ENCODE results near the gene GRAMD1A. TPM values are rescaled to one million over a fixed set of nuclear protein-coding genes. Genes with fewer than 3 reads are reported as not detected.

GRAMD1A gene
- total RNA-seq, 4 donors from 2014 or later, result 38.8 to 45.1 (median 43.7) TPM

GRCh38 chr19:35008891-35009341 is 8.8 kb downstream of the GRAMD1A start:
- in situ Hi-C loops (cut with MboI; ENCODE audit: low sequenced_read_pairs in 4 of 4), result no loop called here
- DNase-seq, result no peak

GRCh38 chr19:35009424-35010415 is 9.6 kb downstream of the GRAMD1A start:
- DNase-seq, result no peak
- Histone ChIP-seq H3K4me1 (peaks cover 0 to 17% of the 10 kb centered on the region in 2 donors), H3K36me3 (peaks cover 0 to 32% of the 10 kb centered on the region in 2 donors), H3K27me3 (no peaks in the 10 kb centered on the region), H3K4me3 (no peak overlapping the region), H3K27ac (peak overlapping the region in 3 of 4 donors; percentile 22 to 68 (median 40)), H3K9me3 (no peaks in the 10 kb centered on the region)
- in situ Hi-C loops (cut with MboI; ENCODE audit: low sequenced_read_pairs in 4 of 4) (no loop called here), intact Hi-C loops (cut with DNase I; ENCODE audit: low total_unique reads) (no loop called here)
- TF ChIP-seq CTCF (IDR thresholded peaks at IDR 0.05 in 4 of 5, conservative IDR thresholded peaks at IDR 0.05 in 1 of 5), result no peak
- no peak for TF ChIP-seq POLR2A (IDR thresholded peaks at IDR 0.05)
- peak; percentile 5 to 62 for ATAC-seq

More at GRCh38 chr19:35008891-35009341, 8.8 kb downstream of the GRAMD1A start:
- peak overlapping the region in 3 of 4 donors; percentile 47 to 68 (median 61) for H3K27ac ChIP-seq
- ATAC-seq, result no peak
- H3K9me3 ChIP-seq, result no peaks in the 10 kb centered on the region
- H3K4me3 ChIP-seq, result no peak overlapping the region
- TF ChIP-seq CTCF (IDR thresholded peaks at IDR 0.05 in 4 of 5, conservative IDR thresholded peaks at IDR 0.05 in 1 of 5), result no peak
- TF ChIP-seq POLR2A (IDR thresholded peaks at IDR 0.05), result no peak
- intact Hi-C loops (cut with DNase I; ENCODE audit: low total_unique reads), result no loop called here
- peaks cover 4 to 17% of the 10 kb centered on the region in 2 donors for H3K4me1 ChIP-seq
- H3K36me3 ChIP-seq, result peaks cover 0 to 24% of the 10 kb centered on the region in 2 donors
- no peaks in the 10 kb centered on the region for H3K27me3 ChIP-seq

- no peak for TF ChIP-seq CTCF (IDR thresholded peaks at IDR 0.05 in 4 of 5, conservative IDR thresholded peaks at IDR 0.05 in 1 of 5)
- TF ChIP-seq POLR2A (IDR thresholded peaks at IDR 0.05), result no peak
- Histone ChIP-seq H3K4me1 (peaks cover 0 to 17% of the 10 kb centered on the region in 2 donors), H3K4me3 (no peak overlapping the region), H3K27ac (peak overlapping the region in 2 of 4 donors; percentile 23 to 43), H3K36me3 (peaks cover 0 to 44% of the 10 kb centered on the region in 2 donors), H3K27me3 (no peaks in the 10 kb centered on the region), H3K9me3 (no peaks in the 10 kb centered on the region)
- in situ Hi-C loops (cut with MboI; ENCODE audit: low sequenced_read_pairs in 4 of 4) (no loop called here), intact Hi-C loops (cut with DNase I; ENCODE audit: low total_unique reads) (no loop called here)
- no peak for DNase-seq
- ATAC-seq, result no peak
These were observed 11.1 kb downstream of the GRAMD1A start for GRCh38 chr19:35011091-35011689.

- intact Hi-C loops (cut with DNase I; ENCODE audit: low total_unique reads), result no loop called here
- no peaks in the 10 kb centered on the region for H3K9me3 ChIP-seq
- in situ Hi-C loops (cut with MboI; ENCODE audit: low sequenced_read_pairs in 4 of 4), result no loop called here
- H3K4me1 ChIP-seq, result peaks cover 0 to 17% of the 10 kb centered on the region in 2 donors
- TF ChIP-seq POLR2A (IDR thresholded peaks at IDR 0.05) (no peak), CTCF (IDR thresholded peaks at IDR 0.05 in 4 of 5, conservative IDR thresholded peaks at IDR 0.05 in 1 of 5) (no peak)
- no peak overlapping the region for H3K4me3 ChIP-seq
- peaks cover 0 to 46% of the 10 kb centered on the region in 2 donors for H3K36me3 ChIP-seq
- ATAC-seq, result no peak
- H3K27me3 ChIP-seq, result no peaks in the 10 kb centered on the region
- DNase-seq, result no peak
- H3K27ac ChIP-seq, result peak overlapping the region in 3 of 4 donors; percentile 23 to 43 (median 36)
These were observed 11.9 kb downstream of the GRAMD1A start for GRCh38 chr19:35011737-35012682.

All from gastrocnemius medialis (tissue), 4 donors.